HEK293T (cell line): ENCODE measurements around the gene TYSND1.

Experiments
- ELF4 ChIP-seq: fragments of 450-650 bp; IDR thresholded peaks from 2 replicates; pipeline ENCODE4 v1.6.1; 2017; ENCODE audit warnings: antibody characterized with exemption
- HDGF ChIP-seq: fragments of 450-650 bp; IDR thresholded peaks from 2 replicates; pipeline ENCODE4 v1.6.1; 2017; ENCODE audit warnings: antibody characterized with exemption, borderline replicate concordance
- PKNOX1 ChIP-seq: fragments of 450-650 bp; IDR thresholded peaks from 2 replicates; pipeline ENCODE4 v1.6.1; 2016
- SUZ12 ChIP-seq: fragments of 450-650 bp; IDR thresholded peaks from 2 replicates; pipeline ENCODE4 v1.6.1; 2016; ENCODE audit warnings: mild to moderate bottlenecking

- TF ChIP-seq ELF4 = no peak
- TF ChIP-seq HDGF = no peak
- TF ChIP-seq SUZ12 = no peak
- no peak for TF ChIP-seq PKNOX1
Observed at GRCh38 chr10:70193391-70193844, 46.9 kb upstream of the TYSND1 start.
